Stimulated activated CD4-positive, alpha-beta T cell treated with anti-CD3 and anti-CD28 coated beads, Interleukin-2, amount 100 ng/mL, for 24 hours (primary cell): ENCODE measurements around the gene PRR20G.
"Not testable (repeated sequence)": the region's sequence is repeated elsewhere in the genome, so short reads cannot be mapped to it uniquely, and the experiment has no call there.

Experiments
- DNase-seq, 2 donors: peaks; one replicate each; pipeline ENCODE4 v3.0.0-alpha.2; 2020

PRR20G gene

GRCh38 chr3:127296959-127297358 is 9.1 kb upstream of the PRR20G start:
- no peak for DNase-seq

GRCh38 chr3:127296166-127296565 is 8.3 kb upstream of the PRR20G start:
- DNase-seq, result no peak

DNA sequence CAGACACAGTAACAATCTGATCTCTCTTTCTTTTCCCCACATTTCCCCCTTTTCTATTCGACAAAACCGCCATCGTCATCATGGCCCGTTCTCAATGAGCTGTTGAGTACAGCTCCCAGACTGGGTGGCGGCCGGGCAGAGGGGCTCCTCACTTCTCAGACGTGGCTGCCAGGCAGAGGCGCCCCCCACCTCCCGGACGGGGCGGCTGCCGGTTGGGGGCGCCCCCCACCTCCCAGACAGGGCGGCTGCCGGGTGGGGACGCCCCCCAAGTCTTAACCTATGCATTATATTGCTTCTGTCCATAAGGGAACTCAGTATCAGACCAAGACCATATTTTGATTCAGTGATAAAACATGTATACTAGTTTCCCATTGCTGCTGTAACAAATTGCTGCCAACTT is 5.8 kb upstream of the PRR20G start:
- not testable (repeated sequence) for DNase-seq

GRCh38 chr3:127291611-127292010 is 3.8 kb upstream of the PRR20G start:
- DNase-seq, result no peak

DNA sequence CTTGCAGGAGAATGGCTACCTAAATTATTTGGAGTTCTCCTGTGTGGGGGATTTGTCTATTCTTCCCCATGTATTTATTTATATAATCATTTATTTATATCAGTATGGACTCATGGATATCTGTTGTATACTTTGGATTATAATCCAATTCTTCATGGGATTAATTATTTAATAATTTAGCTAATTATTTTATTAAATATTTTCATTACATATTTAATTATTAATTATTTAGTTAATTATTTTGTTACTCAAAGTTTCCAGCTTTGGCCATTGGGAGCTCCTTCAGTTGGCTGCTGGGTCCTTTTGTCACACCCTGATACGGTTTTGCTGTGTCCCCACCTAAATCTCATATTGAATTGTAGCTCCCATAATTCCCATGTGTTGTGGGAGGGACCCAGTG is 3.3 kb upstream of the PRR20G start:
- no peak for DNase-seq

GRCh38 chr3:127289706-127290575 is 2.1 kb upstream of the PRR20G start:
- DNase-seq, result peak in 1 of 2 donors; percentile 12

- no peak for DNase-seq
These were observed 1.3 kb upstream of the PRR20G start for GRCh38 chr3:127288921-127289705.

- no peak for DNase-seq
These were observed 497 bp upstream of the PRR20G start for GRCh38 chr3:127288343-127288742.

DNA sequence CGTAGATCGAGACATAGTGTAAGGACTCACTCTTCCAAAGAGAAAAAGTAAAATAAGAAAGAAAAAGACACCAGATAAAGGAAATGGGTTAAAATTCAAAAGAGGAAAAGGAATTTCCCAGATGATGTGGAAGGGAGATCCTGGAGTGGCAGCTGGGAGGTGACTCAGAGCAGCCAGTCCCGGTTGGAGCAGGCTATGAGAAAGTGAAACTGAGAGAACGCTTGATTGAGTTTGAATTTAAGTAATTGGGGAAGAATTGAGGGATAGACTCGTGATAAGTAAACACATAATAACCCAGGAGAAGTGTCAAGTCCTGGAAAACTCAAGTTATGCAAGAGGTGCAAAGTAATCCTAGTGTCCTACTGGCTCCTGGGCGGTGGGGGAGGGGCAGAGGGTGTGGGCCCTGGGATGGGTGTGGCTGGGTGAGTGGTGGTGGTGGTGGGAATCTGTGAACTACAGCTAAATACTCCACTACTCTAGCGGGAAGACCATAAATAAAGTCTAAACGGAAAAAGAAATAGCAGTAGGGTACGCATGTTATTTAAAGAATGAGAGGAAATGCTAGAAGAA is 1.2 kb downstream of the PRR20G start:
- DNase-seq, result no peak

DNA sequence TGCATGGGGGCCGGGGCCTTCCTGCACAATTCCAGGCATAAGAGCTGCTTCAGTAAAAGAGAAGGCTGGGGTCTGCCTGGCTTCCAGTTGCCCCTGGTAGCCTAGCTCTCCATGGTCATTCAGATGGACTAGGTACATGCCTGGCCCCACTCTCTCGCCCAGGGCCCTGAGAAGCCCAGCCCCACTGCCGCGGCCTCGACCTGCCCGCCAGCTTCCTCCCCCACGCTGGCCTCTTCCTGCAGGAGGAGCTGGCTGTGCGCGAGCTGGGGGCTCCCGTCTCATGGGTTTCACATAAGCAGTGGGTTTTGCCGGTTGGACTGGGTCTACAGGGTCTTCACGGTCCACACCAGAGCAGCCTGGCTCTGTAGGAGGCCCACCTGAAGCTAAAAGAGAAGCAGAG is 3.6 kb downstream of the PRR20G start:
- no peak for DNase-seq

DNA sequence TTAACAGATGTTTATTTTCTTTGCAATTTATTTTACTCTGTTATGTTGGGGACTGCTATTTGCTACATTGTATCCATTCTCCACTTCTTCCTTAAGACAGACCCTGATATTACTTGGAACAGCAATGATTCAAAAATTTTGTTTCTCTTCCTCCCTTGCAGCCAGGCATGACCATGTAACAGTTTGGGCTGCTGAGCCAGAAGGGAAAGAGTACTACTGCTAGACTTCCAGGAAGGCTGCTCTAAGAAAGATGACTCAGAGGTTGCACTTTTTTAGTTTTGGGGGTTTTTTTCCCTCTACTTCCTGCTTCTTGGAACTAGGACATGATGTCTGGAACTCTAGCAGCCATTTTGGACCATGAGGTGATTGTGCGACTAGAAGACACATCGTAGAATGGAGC is 10.3 kb downstream of the PRR20G start:
- no peak for DNase-seq

GRCh38 chr3:127276995-127277394 is 10.9 kb downstream of the PRR20G start:
- no peak for DNase-seq

- no peak for DNase-seq
These were observed 11.4 kb downstream of the PRR20G start for GRCh38 chr3:127276396-127276795.

- no peak for DNase-seq
These were observed 12.5 kb downstream of the PRR20G start for GRCh38 chr3:127275287-127275781.

- DNase-seq, result no peak
These were observed 13.6 kb downstream of the PRR20G start for GRCh38 chr3:127274200-127274760.

DNA sequence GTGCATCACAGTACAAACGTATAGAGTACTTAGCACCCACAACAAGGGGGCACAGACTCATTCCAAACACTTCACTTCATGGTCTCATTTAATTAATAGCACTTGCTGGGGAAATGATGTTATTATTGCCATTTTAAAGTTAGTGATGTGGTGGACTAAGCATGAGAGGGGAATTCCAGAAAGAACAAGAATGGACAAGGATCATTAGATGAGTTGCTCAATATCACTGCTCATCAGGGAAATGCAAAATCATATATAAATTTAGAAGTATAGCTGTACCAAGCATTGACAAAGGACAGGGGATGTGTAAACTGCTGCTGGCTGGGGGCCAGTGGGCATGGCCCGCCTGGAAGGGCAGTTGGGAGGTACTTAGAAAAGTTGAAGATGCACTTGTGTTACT is 14.6 kb downstream of the PRR20G start:
- DNase-seq, result no peak

DNA sequence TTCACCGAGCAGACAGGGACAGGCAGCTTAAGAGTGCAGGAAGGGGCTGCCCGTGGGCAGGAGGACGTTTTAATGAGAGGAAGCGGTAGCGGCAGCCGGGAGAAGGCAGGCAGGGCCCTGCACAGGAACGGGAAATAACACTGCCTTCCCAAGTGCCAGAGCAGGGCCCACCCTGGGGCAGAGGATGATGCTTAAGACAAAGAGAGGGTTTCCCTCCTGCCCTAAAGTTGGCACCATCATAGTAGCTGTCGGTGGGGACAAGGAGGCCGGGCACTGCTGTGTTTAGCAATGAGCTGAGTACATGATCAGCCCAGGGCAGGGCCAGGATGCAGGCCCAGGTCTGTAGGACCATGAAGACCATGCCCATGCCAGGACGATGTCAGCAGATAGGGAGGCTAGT is 21.7 kb downstream of the PRR20G start:
- no peak for DNase-seq

DNA sequence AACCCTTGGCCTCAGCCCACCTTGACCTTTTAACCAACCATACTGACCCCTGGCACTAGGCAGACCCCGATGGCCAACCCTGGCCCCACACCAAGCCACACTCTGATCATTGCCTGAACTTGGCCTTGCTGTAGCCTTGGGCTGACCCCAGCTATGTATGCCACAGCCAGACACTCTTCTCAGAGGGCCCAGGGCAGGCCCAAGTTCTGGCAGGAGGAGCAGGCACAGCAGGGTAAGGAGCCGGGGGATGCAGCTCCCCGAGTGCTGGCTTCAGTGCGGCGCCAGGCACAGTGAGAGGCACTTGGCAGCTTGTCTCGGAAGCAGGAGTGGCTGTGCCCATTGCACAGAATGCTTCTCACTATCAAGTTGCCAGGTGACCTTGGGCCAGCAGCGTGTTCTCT is 22.3 kb downstream of the PRR20G start:
- DNase-seq, result no peak

- no peak for DNase-seq
These were observed 22.9 kb downstream of the PRR20G start for GRCh38 chr3:127264794-127265514.

DNA sequence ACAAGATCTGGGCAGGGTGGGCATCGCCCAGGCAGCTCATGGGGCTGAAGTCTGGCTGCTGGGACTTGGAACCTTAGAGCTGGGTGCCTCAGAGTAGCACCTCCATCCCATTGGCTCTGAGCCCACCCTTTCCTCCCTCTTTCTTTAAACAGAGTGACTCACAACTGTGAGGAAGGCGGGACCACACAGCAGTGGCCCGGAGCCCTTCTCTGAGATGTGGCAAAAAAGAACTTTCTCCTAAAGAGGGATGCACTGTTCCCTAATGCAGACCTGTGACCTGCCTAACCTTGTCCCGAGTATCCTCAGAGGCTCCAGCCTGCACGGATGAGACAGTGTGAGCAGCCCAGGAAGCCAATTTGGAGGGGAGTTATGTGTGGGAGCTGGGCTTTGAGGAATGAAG is 23.6 kb downstream of the PRR20G start:
- no peak for DNase-seq

DNA sequence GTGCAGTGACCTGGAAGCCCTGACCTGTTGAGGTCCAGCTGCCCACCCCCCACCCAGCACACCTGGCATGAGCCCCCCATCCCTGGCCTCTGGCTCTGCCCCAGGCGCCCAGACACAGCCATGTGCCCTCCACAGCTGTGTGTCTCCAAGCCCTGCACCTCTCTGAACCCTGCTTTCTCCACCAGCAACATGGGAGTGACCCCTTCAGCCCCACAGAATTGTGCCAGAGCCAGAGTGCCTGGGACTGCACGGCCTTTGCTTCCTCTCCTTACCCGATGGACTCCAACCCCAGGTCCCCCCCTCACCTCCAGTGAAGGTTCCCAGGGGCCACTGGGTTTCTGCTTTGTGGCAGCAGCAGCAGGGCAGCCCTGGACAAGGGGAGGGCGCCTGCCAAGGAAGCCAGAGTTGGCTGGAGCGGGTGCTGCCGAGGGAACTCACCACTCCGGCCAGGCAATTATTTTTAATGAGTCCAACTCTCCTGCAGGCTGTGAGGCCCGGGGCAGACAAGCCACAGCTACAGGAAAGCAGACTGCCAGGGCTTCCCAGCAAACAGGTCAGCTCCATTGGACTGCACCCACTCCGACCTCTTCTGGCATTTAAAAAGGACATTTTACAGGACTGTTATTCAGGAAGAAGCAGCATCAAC is 24.1 kb downstream of the PRR20G start:
- no peak for DNase-seq

DNA sequence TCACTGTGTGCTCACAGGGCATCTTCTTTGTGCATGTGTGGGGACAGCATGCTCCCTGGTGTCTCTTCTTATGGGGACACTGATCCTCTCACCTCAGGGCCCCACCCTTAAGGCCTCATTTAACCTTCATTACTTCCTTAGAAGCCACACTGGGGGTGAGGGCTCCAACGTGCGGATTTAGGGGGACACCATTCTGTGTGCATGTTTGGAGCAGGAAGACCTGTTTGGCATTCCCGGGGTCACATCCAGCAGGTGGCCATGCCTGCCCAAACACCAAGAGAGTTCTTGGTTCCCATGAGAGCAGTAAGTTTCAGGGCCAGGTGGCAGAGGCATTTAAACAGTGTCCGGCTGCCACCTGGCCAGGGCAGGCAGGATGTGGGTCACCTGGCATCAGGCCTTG is 24.8 kb downstream of the PRR20G start:
- DNase-seq, result no peak
